Muscle of leg (tissue), 11 donors: ENCODE measurements around the gene VSIG10L2. TPM values are rescaled to one million over a fixed set of nuclear protein-coding genes. Genes with fewer than 3 reads are reported as not detected.
A peak's percentile ranks its signal among the peaks of the same experiment; 100 is the strongest.

Experiments used
- DNase-seq: peaks from one replicate; pipeline ENCODE4 v3.0.0; 2013
- H3K27ac ChIP-seq: one replicate; pipeline ENCODE4 v1.5.1; 2013; ENCODE audit warnings: mild to moderate bottlenecking, low read length, control low read depth
- H3K27me3 ChIP-seq: one replicate; pipeline ENCODE4 v1.6.1; 2013; ENCODE audit warnings: low read length; ENCODE audit not compliant: control insufficient read depth, insufficient read depth
- H3K36me3 ChIP-seq: one replicate; pipeline ENCODE4 v1.6.1; 2013; ENCODE audit warnings: low read length; ENCODE audit not compliant: control insufficient read depth, insufficient read depth
- H3K4me1 ChIP-seq: one replicate; pipeline ENCODE4 v1.6.1; 2013; ENCODE audit warnings: low read length; ENCODE audit not compliant: control insufficient read depth, insufficient read depth
- H3K4me3 ChIP-seq: one replicate; pipeline ENCODE4 v1.5.1; 2013; ENCODE audit warnings: low read length, control low read depth
- H3K9me3 ChIP-seq: replicated peaks from 2 replicates; pipeline ENCODE4 v1.6.1; 2013; ENCODE audit warnings: low read depth, low read length; ENCODE audit not compliant: control insufficient read depth
- WGBS: methylation state at CpG from one replicate; pipeline ENCODE4 v1.1.5; 2013; ENCODE audit warnings: missing lambda C conversion rate; ENCODE audit not compliant: insufficient coverage; 5-methylcytosine and 5-hydroxymethylcytosine counted together
- polyA plus RNA-seq, 8 donors: library from polyadenylated mRNA; unstranded; fragments of 120-200 nt; gene quantifications; one replicate each; pipeline versions ENCODE4 v1.2.1 to v1.2.3, GENCODE V29; 2013; ENCODE audit warnings: inconsistent platforms in 1 of 8, low replicate concordance in 1 of 8; ENCODE audit not compliant: insufficient read length in 8 of 8, insufficient read depth in 1 of 8
- total RNA-seq: library from RNA; stranded (reverse); fragments of 120-200 nt; gene quantifications from one replicate; pipeline ENCODE4 v1.2.4, GENCODE V29; 2013

Gene VSIG10L2
- total and polyA plus RNA-seq, 9 donors: 0.03 to 0.27 (median 0.04) TPM; not detected in 6

GRCh38 chr11:125916683-125917347 lies 29.0 kb upstream of the VSIG10L2 start:
- 59% methylated on average over 5 of the region's 12 CpGs for WGBS
- H3K27me3 ChIP-seq: peaks cover 8% of the 10 kb centered on the region
- no peak for DNase-seq

GRCh38 chr11:125918140-125918840 lies 27.6 kb upstream of the VSIG10L2 start:
- H3K27me3 ChIP-seq: peaks cover 8% of the 10 kb centered on the region
- H3K9me3 ChIP-seq: no peaks in the 10 kb centered on the region
- H3K27ac ChIP-seq: no peak overlapping the region
- no peak for DNase-seq
- WGBS: 73% methylated on average over 9 of the region's 13 CpGs
- no peaks in the 10 kb centered on the region for H3K36me3 ChIP-seq
- H3K4me1 ChIP-seq: no peaks in the 10 kb centered on the region
- no peak overlapping the region for H3K4me3 ChIP-seq

More at GRCh38 chr11:125916683-125917347, 29.0 kb upstream of the VSIG10L2 start:
- Histone ChIP-seq H3K36me3 (no peaks in the 10 kb centered on the region), H3K4me3 (no peak overlapping the region), H3K27ac (no peak overlapping the region), H3K4me1 (no peaks in the 10 kb centered on the region), H3K9me3 (no peaks in the 10 kb centered on the region)

GRCh38 chr11:125921042-125921441 lies 24.8 kb upstream of the VSIG10L2 start:
- no peak for DNase-seq

GRCh38 chr11:125922156-125922555 lies 23.7 kb upstream of the VSIG10L2 start:
- no peak overlapping the region for H3K4me3 ChIP-seq
- H3K27ac ChIP-seq: no peak overlapping the region
- no peaks in the 10 kb centered on the region for H3K9me3 ChIP-seq
- WGBS: 100% methylated on average over 1 of the region's 3 CpGs
- no peaks in the 10 kb centered on the region for H3K36me3 ChIP-seq
- H3K4me1 ChIP-seq: no peaks in the 10 kb centered on the region
- no peak for DNase-seq
- peaks cover 3% of the 10 kb centered on the region for H3K27me3 ChIP-seq

More at GRCh38 chr11:125921042-125921441, 24.8 kb upstream of the VSIG10L2 start:
- Histone ChIP-seq H3K4me1 (no peaks in the 10 kb centered on the region), H3K27me3 (peaks cover 6% of the 10 kb centered on the region), H3K27ac (no peak overlapping the region), H3K36me3 (no peaks in the 10 kb centered on the region), H3K4me3 (no peak overlapping the region), H3K9me3 (no peaks in the 10 kb centered on the region)
- no CpG with 5 or more reads among the region's 9 CpGs for WGBS

GRCh38 chr11:125923012-125923579 lies 22.7 kb upstream of the VSIG10L2 start:
- Histone ChIP-seq H3K9me3 (no peaks in the 10 kb centered on the region), H3K4me3 (no peak overlapping the region), H3K4me1 (no peaks in the 10 kb centered on the region), H3K27me3 (peaks cover 3% of the 10 kb centered on the region), H3K27ac (no peak overlapping the region), H3K36me3 (no peaks in the 10 kb centered on the region)
- 0% methylated on average over 4 of the region's 8 CpGs for WGBS
- DNase-seq: peak; percentile 89

GRCh38 chr11:125923633-125924032 lies 22.2 kb upstream of the VSIG10L2 start:
- no peaks in the 10 kb centered on the region for H3K36me3 ChIP-seq
- H3K4me3 ChIP-seq: no peak overlapping the region
- no peak for DNase-seq
- no peak overlapping the region for H3K27ac ChIP-seq
- 81% methylated on average over 7 of the region's 8 CpGs for WGBS
- no peaks in the 10 kb centered on the region for H3K4me1 ChIP-seq
- no peaks in the 10 kb centered on the region for H3K27me3 ChIP-seq
- no peaks in the 10 kb centered on the region for H3K9me3 ChIP-seq

- WGBS: 91% methylated on average over 7 of the region's 9 CpGs
- no peaks in the 10 kb centered on the region for H3K36me3 ChIP-seq
- H3K4me3 ChIP-seq: no peak overlapping the region
- no peaks in the 10 kb centered on the region for H3K27me3 ChIP-seq
- no peak overlapping the region for H3K27ac ChIP-seq
- no peak for DNase-seq
- H3K9me3 ChIP-seq: no peaks in the 10 kb centered on the region
- H3K4me1 ChIP-seq: no peaks in the 10 kb centered on the region
Measured at GRCh38 chr11:125924384-125925007, 21.3 kb upstream of the VSIG10L2 start.

GRCh38 chr11:125925247-125925740 lies 20.6 kb upstream of the VSIG10L2 start:
- no peaks in the 10 kb centered on the region for H3K4me1 ChIP-seq
- H3K36me3 ChIP-seq: no peaks in the 10 kb centered on the region
- H3K27ac ChIP-seq: no peak overlapping the region
- no peaks in the 10 kb centered on the region for H3K9me3 ChIP-seq
- H3K27me3 ChIP-seq: no peaks in the 10 kb centered on the region
- no peak for DNase-seq
- WGBS: 68% methylated on average over 4 of the region's 6 CpGs
- H3K4me3 ChIP-seq: no peak overlapping the region

GRCh38 chr11:125925804-125926203 lies 20.0 kb upstream of the VSIG10L2 start:
- Histone ChIP-seq H3K4me1 (no peaks in the 10 kb centered on the region), H3K4me3 (no peak overlapping the region), H3K27me3 (no peaks in the 10 kb centered on the region), H3K9me3 (no peaks in the 10 kb centered on the region), H3K36me3 (no peaks in the 10 kb centered on the region), H3K27ac (no peak overlapping the region)
- no peak for DNase-seq
- WGBS: 95% methylated on average over 2 of the region's 3 CpGs

GRCh38 chr11:125926682-125927081 lies 19.2 kb upstream of the VSIG10L2 start:
- Histone ChIP-seq H3K27ac (no peak overlapping the region), H3K4me3 (no peak overlapping the region), H3K4me1 (peaks cover 2% of the 10 kb centered on the region), H3K9me3 (no peaks in the 10 kb centered on the region), H3K36me3 (no peaks in the 10 kb centered on the region), H3K27me3 (no peaks in the 10 kb centered on the region)
- no peak for DNase-seq
- 93% methylated on average over 9 of the region's 12 CpGs for WGBS
